GM12878 (cell line): ENCODE results near the gene NEB. TPM values are rescaled to one million over a fixed set of nuclear protein-coding genes. Genes with fewer than 3 reads are reported as not detected.

Source experiments
- ATAC-seq: fragments of 200-7000 bp; cut with Tn5 transposase; 3 replicates; pipeline ENCODE4 v1.9.1; 2020; ENCODE audit warnings: mild to moderate bottlenecking, moderate library complexity
- BruUV-seq: library from RNA; stranded (reverse); fragments of 400-500 nt; replicated peaks from 2 replicates; lab custom pipeline; 2021; lab: Mats Ljungman, UMichigan
- CTCF ChIA-PET: fragments of 300-600 bp; sonication (Branson Sonifier 250); formaldehyde crosslinking; extraction: SDS; loops from one replicate; lab custom pipeline; 2021; ENCODE audit warnings: inconsistent platforms; lab: Yijun Ruan, JAX
- POLR2A ChIA-PET: fragments of 350-600 bp; formaldehyde crosslinking; extraction: SDS; loops from one replicate; lab custom pipeline; 2021; ENCODE audit warnings: inconsistent platforms; lab: Charles Lee
- RAD21 ChIA-PET: fragments of 300-600 bp; sonication (Branson Sonifier 250); formaldehyde crosslinking; loops from one replicate; lab custom pipeline; 2023; ENCODE audit warnings: antibody characterized with exemption; ENCODE audit not compliant: unreplicated experiment; lab: Charles Lee
- SMC1A ChIA-PET: fragments of 300-600 bp; sonication (Branson Sonifier 250); formaldehyde crosslinking; loops from one replicate; lab custom pipeline; 2023; ENCODE audit not compliant: unreplicated experiment, uncharacterized antibody; lab: Charles Lee
- DNase-seq: peaks from one replicate; pipeline ENCODE4 v3.0.0-alpha.2; 2011; ENCODE audit warnings: low read depth, low spot score
- FAIRE-seq: peaks from 3 replicates; lab custom pipeline; 2011; peaks lifted over from hg19 to GRCh38; lab: Jason Lieb, UNC
- H2AFZ ChIP-seq: 2 replicates; pipeline ENCODE4 v1.6.0; 2011; ENCODE audit warnings: low read depth, low read length, control low read depth; ENCODE audit not compliant: control insufficient read depth
- H3K27ac ChIP-seq: 2 replicates; pipeline ENCODE4 v1.5.1; 2011; ENCODE audit warnings: control low read depth; ENCODE audit not compliant: control insufficient read depth, insufficient read depth
- H3K27me3 ChIP-seq, 2 experiments: replicated peaks in 1 of 2; 2 replicates each; pipeline versions ENCODE4 v1.6.0 to v1.6.1; 2011; ENCODE audit warnings: low read length in 1 of 2; ENCODE audit not compliant: control insufficient read depth in 2 of 2, insufficient read depth in 2 of 2
- H3K36me3 ChIP-seq, 2 experiments: 2 replicates each; pipeline ENCODE4 v1.5.1; 2011; ENCODE audit warnings: low read length in 1 of 2; ENCODE audit not compliant: control insufficient read depth in 2 of 2, insufficient read depth in 2 of 2
- H3K4me1 ChIP-seq: 2 replicates; pipeline ENCODE4 v1.6.1; 2011; ENCODE audit warnings: mild to moderate bottlenecking, low read length, moderate library complexity, mixed read lengths; ENCODE audit not compliant: control insufficient read depth, insufficient read depth
- H3K4me2 ChIP-seq: 2 replicates; pipeline ENCODE4 v1.6.0; 2011; ENCODE audit warnings: control low read depth; ENCODE audit not compliant: control insufficient read depth, insufficient read depth
- H3K4me3 ChIP-seq: fragments of 200-600 bp; sonication (generic); 2 replicates; pipeline ENCODE4 v1.5.1; 2016
- H3K79me2 ChIP-seq: 2 replicates; pipeline ENCODE4 v1.6.0; 2011; ENCODE audit warnings: low read length; ENCODE audit not compliant: control insufficient read depth, insufficient read depth
- H3K9ac ChIP-seq: 2 replicates; pipeline ENCODE4 v1.8.0; 2011; ENCODE audit warnings: low read length, control low read depth, mixed read lengths; ENCODE audit not compliant: control insufficient read depth, insufficient read depth
- H3K9me3 ChIP-seq: replicated peaks from 3 replicates; pipeline ENCODE4 v1.5.1; 2011; ENCODE audit warnings: mild to moderate bottlenecking, low read length; ENCODE audit not compliant: control insufficient read depth, insufficient read depth
- H4K20me1 ChIP-seq: 2 replicates; pipeline ENCODE4 v1.6.0; 2011; ENCODE audit not compliant: control insufficient read depth, insufficient read depth
- DPF2 ChIP-seq: fragments of 450-650 bp; IDR thresholded peaks from 2 replicates; pipeline ENCODE4 v1.6.1; 2017; ENCODE audit warnings: mild to moderate bottlenecking
- EZH2 ChIP-seq: IDR thresholded peaks from 2 replicates; pipeline ENCODE4 v1.6.1; 2012; ENCODE audit warnings: low read depth, mild to moderate bottlenecking, control low read depth, inconsistent platforms, low read length, borderline replicate concordance; ENCODE audit not compliant: control insufficient read depth
- KAT2A ChIP-seq: conservative IDR thresholded peaks from 2 replicates; pipeline ENCODE4 v1.6.1; 2011; ENCODE audit warnings: low read depth, low read length; ENCODE audit not compliant: control insufficient read depth
- MTA2 ChIP-seq: fragments of 450-650 bp; IDR thresholded peaks from 2 replicates; pipeline ENCODE4 v1.6.1; 2016; ENCODE audit warnings: low read depth, mild to moderate bottlenecking, moderate library complexity
- MTA3 ChIP-seq: IDR thresholded peaks from 2 replicates; pipeline ENCODE4 v1.6.1; 2012; ENCODE audit warnings: low read length, inconsistent platforms, borderline replicate concordance
- NBN ChIP-seq: fragments of 450-650 bp; IDR thresholded peaks from 2 replicates; pipeline ENCODE4 v1.6.1; 2016
- NFIC ChIP-seq: IDR thresholded peaks from 2 replicates; pipeline ENCODE4 v1.6.1; 2012; ENCODE audit warnings: low read depth, mild to moderate bottlenecking, inconsistent platforms, low read length, moderate library complexity
- NKRF ChIP-seq: fragments of 450-650 bp; conservative IDR thresholded peaks from 2 replicates; pipeline ENCODE4 v1.6.1; 2017; ENCODE audit warnings: mild to moderate bottlenecking, moderate library complexity
- RCOR1 ChIP-seq: conservative IDR thresholded peaks from 2 replicates; pipeline ENCODE4 v1.6.1; 2012; ENCODE audit warnings: low read depth, low read length, improper control_type of control experiment
- SIX5 ChIP-seq: IDR thresholded peaks from 2 replicates; pipeline ENCODE4 v1.6.1; 2011; ENCODE audit warnings: mild to moderate bottlenecking, low read depth, low read length, moderate library complexity; ENCODE audit not compliant: severe bottlenecking
- SPI1 ChIP-seq: IDR thresholded peaks from 2 replicates; pipeline ENCODE4 v1.6.1; 2011; ENCODE audit warnings: low read depth, mild to moderate bottlenecking, low read length, moderate library complexity, borderline replicate concordance; ENCODE audit not compliant: insufficient read depth
- ZBTB11 ChIP-seq: fragments of 450-650 bp; formaldehyde crosslinking; IDR thresholded peaks from 2 replicates; pipeline ENCODE4 v1.5.0; 2022; ENCODE audit warnings: mild to moderate bottlenecking, missing genetic modification characterization
- ZBTB4 ChIP-seq: fragments of 450-650 bp; formaldehyde crosslinking; IDR thresholded peaks from 2 replicates; pipeline ENCODE4 v1.4.0; 2022; ENCODE audit warnings: mild to moderate bottlenecking, moderate library complexity
- ZNF384 ChIP-seq: IDR thresholded peaks from 2 replicates; pipeline ENCODE4 v1.6.1; 2012; ENCODE audit warnings: low read depth, mild to moderate bottlenecking, low read length, improper control_type of control experiment, borderline replicate concordance
- ZNF622 ChIP-seq: fragments of 450-650 bp; IDR thresholded peaks from 2 replicates; pipeline ENCODE4 v1.6.1; 2017; ENCODE audit warnings: mild to moderate bottlenecking, inconsistent platforms
- WGBS: methylation state at CpG from one replicate; pipeline ENCODE4 v1.1.6; 2016; ENCODE audit warnings: low lambda C conversion rate; ENCODE audit not compliant: insufficient replicate concordance, insufficient coverage; ENCODE audit errors: missing lambda C conversion rate; 5-methylcytosine and 5-hydroxymethylcytosine counted together
- in situ Hi-C: fragments of 300-500 bp; cut with MboI; formaldehyde crosslinking; loops from 9 replicates; pipeline ENCODE4 v1.14.3; 2018; ENCODE audit warnings: mixed read lengths
- intact Hi-C: fragments of 100-400 bp; cut with micrococcal nuclease; formaldehyde crosslinking; loops from one replicate; pipeline ENCODE4 v1.14.2; 2022; ENCODE audit not compliant: unreplicated experiment
- polyA plus RNA-seq, 11 experiments: library from polyadenylated mRNA; depleted of rRNA in 4 of 11; unstranded in 6 of 11; stranded (reverse) in 5 of 11; fragments of >200 nt; fragmentation: Nextera tagmentation in 4 of 11; fragmentation: Illumina TruSeq in 1 of 11; extraction: Ambion mirVana in 4 of 11; extraction: Trizol in 1 of 11; gene quantifications; 1 replicate in 1 of 11; 2 replicates in 10 of 11; pipeline versions ENCODE4 v1.2.1 to v1.2.3, GENCODE V29; 2011 to 2016; ENCODE audit warnings: inconsistent platforms in 2 of 11, missing spikeins in 2 of 11, low read depth in 1 of 11
- total RNA-seq, 4 experiments: library from RNA; depleted of rRNA in 3 of 4; stranded (reverse); fragments of >200 nt in 3 of 4; fragmentation: Illumina TruSeq in 1 of 4; extraction: Trizol in 1 of 4; gene quantifications; 2 replicates each; pipeline versions ENCODE4 v1.2.1 to v1.2.3, GENCODE V29; 2013 to 2021

The NEB gene
- total and polyA plus RNA-seq, 10 of the 15 experiments (the other 5 are each of a cell fraction or from before 2014, with no cell fraction given), result 0.04 to 0.77 (median 0.12) TPM

GRCh38 chr2:151620761-151621160 lies 113.5 kb downstream of the NEB start:
- FAIRE-seq (no peak), ATAC-seq (no peak)
- in situ Hi-C loops (no loop called here), intact Hi-C loops (no loop called here)
- ChIA-PET RAD21 (no interaction called here), CTCF (interaction anchor here (0.8 kb wide), 1 partner anchor 10 kb away, joined by 3 read pairs; no protein-coding TSS in a partner anchor), SMC1A (no interaction called here)
- Histone ChIP-seq H3K27ac (no peak overlapping the region), H3K4me2 (no peak overlapping the region), H4K20me1 (no peaks in the 10 kb centered on the region), H2AFZ (no peak overlapping the region), H3K79me2 (no peaks in the 10 kb centered on the region), H3K4me1 (no peaks in the 10 kb centered on the region), H3K9ac (no peak overlapping the region)
- 17% methylated on average over 3 of the region's 3 CpGs for whole genome bisulfite sequencing
- TF ChIP-seq KAT2A (no peak), NKRF (no peak), ZNF384 (no peak), ZBTB11 (CRISPR knock-in tag) (no peak), SPI1 (no peak), ZBTB4 (CRISPR knock-in tag) (no peak), ZNF622 (no peak), NFIC (no peak), EZH2 (no peak), DPF2 (no peak), MTA2 (no peak), SIX5 (no peak), MTA3 (no peak), NBN (no peak), RCOR1 (no peak)
- TF ChIP-seq, all 136 proteins: peak for 0
- no peaks in the 10 kb centered on the region for H3K9me3 ChIP-seq
- peaks cover 0 to 2% of the 10 kb centered on the region in 2 experiments; a peak in 2 of 4 replicates for H3K27me3 ChIP-seq
- DNase-seq, result no peak
- no peaks in the 10 kb centered on the region for H3K36me3 ChIP-seq
- POLR2A ChIA-PET, result no interaction called here
- H3K4me3 ChIP-seq, result no peak overlapping the region
- BruUV-seq, result no TSS peak
